Measurements from ENCODE around the gene PAX5.

Gene PAX5

DNA sequence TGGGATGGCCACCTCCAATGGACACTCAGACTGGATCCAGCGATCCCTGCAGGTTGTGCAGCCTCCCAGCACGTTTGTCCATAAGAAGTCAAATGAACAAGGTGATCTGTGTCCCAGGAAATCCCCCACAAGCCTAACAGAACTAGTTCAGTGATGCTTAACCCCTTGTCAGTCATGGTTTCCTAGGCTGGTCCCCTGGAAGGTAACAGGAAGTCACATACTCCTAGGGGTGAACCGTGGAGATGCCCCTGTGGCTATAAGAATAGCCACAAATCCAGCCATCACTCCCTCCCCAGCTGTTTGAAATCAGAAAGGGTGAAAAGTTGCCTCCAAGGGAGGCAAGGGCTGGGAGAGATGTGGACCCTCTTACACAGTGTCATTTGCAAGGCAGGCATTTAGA lies 22.5 kb downstream of the PAX5 start:
- no peak for DNase-seq

DNA sequence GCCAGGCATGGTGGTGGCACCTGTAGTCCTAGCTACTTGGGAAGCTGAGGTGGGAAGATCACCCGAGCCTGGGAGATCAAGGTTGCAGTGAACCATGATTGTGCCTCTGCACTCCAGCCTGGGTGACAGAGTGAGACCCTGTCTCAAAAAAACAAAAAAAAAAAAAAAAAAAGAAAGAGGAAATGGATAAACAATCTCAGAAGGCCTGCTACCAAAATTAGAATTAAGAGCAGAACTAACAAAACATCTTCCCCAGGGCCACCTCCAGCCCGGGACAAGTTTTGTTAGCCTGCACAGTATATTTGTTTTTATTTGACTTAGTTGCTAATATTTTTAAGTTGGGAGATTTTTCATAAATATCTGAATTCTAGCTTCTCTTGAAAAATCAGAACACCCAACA lies 23.1 kb downstream of the PAX5 start:
- DNase-seq: no peak

DNA sequence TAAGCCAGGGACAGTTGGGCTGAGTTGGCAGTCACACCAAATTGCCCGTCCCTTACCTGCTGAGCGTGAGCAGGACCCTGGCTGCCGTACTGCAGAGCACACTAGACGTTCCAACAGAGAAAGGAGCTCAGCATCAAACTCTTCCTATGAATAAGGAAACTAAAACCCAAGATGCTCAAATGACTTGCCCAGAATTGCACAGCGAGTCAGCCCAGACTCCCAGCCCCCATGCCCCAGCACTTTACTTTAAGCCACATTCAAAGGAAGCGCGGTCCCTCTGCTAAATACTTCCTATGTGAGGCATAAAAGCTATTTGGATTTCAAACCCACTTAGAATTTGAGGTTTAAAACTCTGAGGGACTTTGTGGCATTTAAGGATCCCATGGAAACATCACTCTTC lies 23.9 kb downstream of the PAX5 start:
- DNase-seq: no peak

GRCh38 chr9:37007295-37007694 lies 26.8 kb downstream of the PAX5 start:
- no peak for DNase-seq

- DNase-seq: no peak
Measured at GRCh38 chr9:37005517-37006140, 28.4 kb downstream of the PAX5 start.

DNA sequence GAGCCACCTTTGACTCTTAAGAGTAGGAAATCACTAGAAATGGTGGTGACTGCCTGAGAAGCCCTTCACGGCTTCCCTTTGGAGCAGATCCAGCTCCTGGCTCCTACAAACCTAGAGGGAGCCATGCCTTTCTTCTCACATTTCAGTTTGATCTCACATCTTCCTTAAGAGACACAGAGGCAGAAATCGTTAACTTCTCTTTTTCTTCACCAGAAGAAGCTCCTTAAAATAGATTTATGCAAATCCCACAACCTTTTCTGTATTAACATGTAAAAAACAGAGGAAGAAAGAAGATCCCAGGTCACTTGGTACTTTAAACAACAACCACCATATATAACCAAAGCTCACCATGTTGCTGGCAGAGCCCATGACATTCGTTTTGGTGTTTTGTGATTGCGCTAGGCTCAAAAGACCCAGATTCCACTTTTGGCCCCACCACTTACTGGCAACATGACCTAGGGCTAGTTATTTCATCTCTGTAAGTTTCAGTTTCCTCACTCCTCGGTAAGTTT lies 29.6 kb downstream of the PAX5 start:
- no peak for DNase-seq

DNA sequence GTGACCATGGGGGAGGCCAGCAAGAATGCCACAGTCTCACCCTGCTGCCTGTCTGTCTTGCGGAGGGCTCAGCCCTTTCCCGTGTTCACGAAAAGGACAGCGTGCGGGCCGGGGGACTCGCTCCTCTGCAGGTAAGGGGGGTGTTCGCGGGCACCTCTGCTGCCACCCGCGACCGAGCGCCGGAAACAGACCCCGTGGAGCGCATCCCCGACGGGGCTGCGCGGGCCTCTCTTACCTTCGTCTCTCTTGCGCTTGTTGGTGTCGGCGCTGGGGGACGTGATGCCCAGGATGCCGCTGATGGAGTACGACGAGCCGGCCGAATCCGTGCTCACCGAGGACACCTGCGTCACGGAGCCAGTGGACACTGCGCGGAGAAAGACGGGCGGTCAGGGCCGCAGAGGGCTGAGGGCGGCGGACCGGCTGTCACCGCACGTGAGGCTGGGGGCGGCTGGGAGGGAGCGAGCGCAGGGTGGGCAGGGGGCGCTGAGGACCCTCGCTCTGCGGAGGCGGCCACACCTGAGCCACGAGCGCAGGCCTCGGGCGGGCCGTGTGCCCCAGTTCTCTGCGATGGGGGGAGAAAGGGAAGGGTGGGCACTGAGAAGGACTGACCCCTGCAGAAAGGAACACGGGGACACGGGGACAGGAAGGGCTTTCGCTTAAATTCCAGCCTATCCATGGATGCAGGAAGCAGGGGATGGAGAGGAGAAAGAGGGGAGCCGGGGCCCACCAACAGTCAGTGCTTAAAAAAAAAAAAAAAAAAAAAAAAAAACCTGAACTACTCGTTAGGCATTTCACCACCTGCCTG lies 31.5 kb downstream of the PAX5 start:
- no peak for DNase-seq

- DNase-seq: no peak
Measured at GRCh38 chr9:37002036-37002412, 32.0 kb downstream of the PAX5 start.

- no peak for DNase-seq
Measured at GRCh38 chr9:37001459-37001858, 32.6 kb downstream of the PAX5 start.

- DNase-seq: no peak
Measured at GRCh38 chr9:36999728-37000333, 34.2 kb downstream of the PAX5 start.

GRCh38 chr9:36997414-36997813 lies 36.7 kb downstream of the PAX5 start:
- DNase-seq: no peak

DNA sequence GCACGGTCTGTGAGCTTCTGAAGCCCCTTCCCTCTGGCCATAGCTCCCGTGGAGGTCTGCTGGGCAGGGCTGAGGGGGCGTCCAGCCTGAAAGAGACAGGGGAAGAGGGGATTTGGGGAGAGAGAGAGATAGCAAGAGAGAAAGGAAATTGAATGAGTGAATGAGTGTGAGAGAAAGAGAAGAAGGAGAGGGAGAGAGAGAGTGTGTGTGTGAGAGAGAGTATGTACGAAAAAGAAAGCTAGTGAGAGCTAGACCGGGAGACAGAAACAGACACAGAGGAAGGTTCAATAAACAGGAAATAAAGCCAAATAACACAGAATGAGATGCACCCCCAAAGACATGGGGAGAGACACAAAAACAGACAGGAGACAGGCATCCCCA lies 37.4 kb downstream of the PAX5 start:
- no peak for DNase-seq

DNA sequence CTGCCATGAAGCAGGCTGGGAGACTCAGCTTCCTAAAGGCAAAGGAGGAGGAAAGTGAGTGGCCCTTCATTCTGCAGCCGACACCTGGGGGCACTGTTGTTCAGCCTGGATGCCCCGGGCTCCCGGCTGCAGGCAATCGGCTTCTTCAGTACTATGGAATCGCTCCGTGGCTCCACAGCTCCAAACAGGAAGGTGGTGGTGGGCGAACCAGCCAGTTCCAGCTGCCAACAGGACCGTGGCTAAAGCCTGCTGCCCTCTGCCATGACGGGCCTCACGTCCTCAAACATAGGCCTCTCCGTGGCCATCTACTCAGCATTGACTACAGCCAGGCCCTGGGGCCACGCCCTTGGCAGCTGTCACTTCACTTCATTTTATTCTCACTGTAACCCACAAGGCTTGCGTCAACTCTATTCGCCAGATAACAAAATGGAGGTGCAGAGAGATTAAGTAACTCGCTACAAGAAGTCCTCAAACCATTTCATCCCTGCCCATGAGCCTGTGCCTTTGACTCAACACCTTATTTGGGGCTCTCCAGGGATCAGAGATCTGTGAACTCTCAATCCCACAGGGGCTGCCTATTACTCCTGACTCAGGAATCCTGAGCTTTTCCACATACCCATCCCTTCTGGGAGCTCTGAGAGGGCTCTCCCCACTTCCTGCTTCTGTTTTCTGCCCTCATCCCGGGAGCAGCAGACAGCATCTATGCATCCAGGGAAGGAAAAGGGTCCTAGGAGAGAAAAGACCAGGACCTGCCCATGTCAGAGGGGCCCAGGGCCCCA lies 38.0 kb downstream of the PAX5 start:
- DNase-seq: peak; percentile 43

DNA sequence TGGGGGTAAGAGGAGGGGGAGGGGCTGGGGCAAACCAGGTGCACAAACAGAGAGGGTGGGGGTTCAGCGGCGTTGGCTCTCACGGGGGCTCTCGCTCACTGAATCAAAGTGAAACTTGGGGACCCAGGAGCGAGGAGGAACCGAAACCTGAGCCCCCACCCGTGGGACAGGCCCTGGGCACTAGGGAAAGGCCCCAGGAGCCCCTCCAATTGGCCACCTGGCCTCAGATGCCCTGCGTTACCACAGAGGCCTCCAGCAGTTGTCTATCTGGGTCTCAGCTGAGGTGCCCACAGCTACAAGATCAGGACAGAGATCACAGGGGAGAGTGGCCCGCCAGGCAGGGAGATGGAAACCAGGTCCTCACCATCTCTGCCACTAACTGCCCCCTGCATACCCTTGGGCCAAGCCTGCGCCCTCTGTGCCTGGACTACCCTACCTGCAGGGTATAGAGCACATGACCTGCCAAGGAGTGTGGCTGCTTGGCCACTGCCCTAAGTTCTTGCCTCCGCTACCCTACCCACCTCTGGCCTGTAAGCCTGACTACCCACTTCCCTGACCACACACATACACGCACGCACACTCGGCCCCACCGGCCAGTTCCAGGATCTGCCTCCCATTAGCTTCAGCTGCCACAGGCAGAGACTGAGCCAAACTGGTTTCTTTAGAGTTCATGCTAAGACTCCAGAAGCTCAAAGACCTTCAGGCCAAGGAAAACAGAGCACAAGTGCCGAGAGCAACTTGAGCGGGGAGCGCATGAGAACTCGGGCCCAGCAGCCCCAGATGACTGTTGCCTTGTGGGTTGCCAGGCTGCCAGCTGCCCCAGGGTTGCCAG lies 39.9 kb downstream of the PAX5 start:
- no peak for DNase-seq

DNA sequence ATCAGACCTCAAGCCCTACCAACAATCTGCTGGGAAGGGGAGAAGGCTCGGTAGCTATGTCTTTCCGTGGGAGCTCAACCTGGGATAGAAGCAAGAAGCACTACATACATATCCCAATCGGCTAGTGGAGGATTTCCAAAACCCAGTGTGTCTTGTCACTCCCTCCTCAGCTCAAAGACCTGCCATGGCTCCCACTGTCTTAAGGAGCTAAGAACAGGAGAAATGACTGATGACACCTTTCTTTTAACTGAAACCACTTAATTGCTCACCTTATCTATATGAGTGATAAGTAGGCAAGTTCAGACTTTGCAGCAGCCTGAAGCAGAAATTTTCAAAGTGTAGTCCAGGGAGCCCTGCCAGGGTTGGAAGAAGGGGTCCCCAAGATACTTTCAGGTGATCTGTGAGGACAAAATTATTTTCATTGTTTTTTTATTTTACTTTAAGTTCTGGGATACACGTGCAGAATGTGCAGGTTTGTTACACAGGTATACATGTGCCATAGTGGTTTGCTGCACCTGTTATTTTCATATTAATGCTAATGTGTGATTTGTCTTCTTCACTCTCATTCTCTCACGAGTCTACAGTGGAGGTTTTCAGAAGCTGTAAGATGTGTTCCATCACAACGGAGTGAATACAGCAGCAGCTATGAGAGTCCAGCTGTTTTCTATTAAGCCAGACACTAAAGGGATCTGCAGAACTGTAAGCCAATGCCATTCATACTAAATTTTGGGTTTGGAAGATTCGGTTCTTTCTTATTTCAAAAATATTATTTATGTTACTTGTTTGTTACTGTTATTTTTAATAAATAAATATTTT lies 41.4 kb downstream of the PAX5 start:
- DNase-seq: no peak

GRCh38 chr9:36991516-36992134 lies 42.4 kb downstream of the PAX5 start:
- no peak for DNase-seq

GRCh38 chr9:36988848-36989247 lies 45.2 kb downstream of the PAX5 start:
- DNase-seq: no peak

DNA sequence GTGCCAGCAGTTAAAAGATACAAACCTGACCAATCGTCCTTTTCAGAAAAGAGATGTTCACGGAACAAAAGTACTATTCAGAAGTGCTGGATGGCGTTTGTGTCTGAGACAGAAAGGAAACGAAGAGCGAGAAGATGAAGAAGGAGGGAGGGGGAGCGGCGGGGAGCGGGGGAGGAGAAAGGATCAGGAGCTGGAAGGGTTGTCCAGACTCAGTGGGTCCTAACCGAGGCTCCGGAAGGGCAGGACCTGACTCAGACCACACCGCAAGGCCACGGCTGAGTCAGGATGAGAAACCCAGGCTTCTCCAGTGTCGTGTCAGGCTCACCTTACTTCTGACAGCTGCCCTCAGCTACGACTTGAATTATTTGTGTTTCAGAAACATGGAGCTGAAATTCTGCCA lies 46.2 kb downstream of the PAX5 start:
- DNase-seq: no peak

DNA sequence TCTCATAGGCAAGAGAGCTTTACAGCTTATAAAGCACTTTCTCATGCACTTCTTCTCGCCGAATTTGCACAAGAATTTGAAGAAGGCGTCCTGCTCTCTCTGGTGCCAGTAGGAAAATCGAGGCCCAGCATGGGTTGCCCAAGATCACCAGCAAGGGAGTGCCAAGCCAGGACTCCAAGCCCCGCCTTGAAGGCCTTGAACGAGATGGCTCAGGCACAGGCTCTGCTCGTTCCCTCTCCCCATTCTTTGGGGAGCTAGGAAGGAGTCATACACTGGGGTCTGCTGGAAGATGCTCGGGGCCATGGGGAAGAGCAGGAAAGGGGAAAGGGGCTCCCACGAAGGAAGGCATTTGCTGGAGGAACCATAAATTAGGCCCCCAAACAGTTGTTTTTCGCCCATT lies 46.7 kb downstream of the PAX5 start:
- no peak for DNase-seq

DNA sequence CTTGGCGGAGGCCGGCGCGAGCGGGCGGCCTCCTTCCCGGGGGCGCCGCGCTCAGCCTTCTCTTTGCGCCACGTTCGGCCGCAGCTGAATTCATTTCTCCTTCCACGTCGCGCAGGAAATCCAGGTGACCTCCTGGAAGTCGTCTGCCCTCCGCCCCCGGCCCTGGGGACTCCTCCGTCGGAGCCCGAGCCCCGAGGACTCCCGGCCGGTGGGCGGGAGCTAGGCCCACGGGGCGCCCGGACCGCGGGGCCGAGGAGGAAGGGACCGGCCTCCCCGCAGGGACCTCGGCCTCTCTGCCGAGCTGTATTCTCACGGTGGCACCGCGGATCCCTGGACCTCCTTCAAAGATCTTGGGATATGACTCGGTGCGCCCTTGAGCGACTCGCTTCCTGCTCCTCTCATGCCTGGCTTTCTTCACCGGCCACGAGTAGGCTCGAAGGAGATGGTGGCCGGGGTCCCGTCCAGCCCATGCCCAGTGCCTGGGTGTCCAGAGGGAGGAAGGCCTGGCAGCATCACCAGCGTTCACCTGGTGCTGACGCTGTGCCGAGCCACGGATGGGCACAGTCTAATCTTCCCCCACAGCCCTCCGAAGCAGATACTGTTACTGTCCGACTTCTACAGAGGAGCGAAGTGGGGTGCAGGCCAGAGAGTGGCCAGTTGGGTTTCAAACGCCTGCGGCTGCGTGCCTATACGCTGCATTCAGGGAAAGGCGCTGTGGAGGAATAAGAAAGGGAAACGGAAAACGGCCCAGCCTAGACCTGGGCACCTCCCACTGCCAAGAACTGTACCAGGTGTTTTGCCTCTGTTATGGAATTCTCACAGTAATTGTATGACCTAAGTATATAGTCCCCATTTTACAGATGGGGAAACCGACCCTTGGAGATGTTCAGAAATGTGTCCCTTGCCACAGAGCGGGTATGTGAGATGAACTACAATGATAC lies 47.3 kb downstream of the PAX5 start:
- DNase-seq: no peak
